HG03139 (cell line): ENCODE data around the gene TLE2.

ENCODE experiments used
- ATAC-seq: cut with Tn5 transposase; IDR thresholded peaks from one replicate; pipeline ENCODE4 v1.9.1; 2021; ENCODE audit not compliant: unreplicated experiment

TLE2 gene

GRCh38 chr19:2962018-2962670 lies 66.9 kb downstream of the TLE2 start:
- ATAC-seq = no peak

- ATAC-seq = no peak
Observed at GRCh38 chr19:2960120-2960519, 69.0 kb downstream of the TLE2 start.

- ATAC-seq = no peak
Observed at GRCh38 chr19:2957160-2957559, 71.9 kb downstream of the TLE2 start.

GRCh38 chr19:2952953-2953481 lies 76.1 kb downstream of the TLE2 start:
- ATAC-seq = no peak

- peak; percentile 92 for ATAC-seq
Observed at GRCh38 chr19:2950286-2951124, 78.6 kb downstream of the TLE2 start.

GRCh38 chr19:2949939-2950285 lies 79.2 kb downstream of the TLE2 start:
- no peak for ATAC-seq
